Gastrocnemius medialis (tissue), 4 donors: ENCODE measurements around the gene TM4SF5. TPM values are rescaled to one million over a fixed set of nuclear protein-coding genes. Genes with fewer than 3 reads are reported as not detected.

ENCODE experiments used
- ATAC-seq, 2 donors: fragments of 150-250 bp; one replicate each; pipeline ENCODE4 v1.9.1; 2016
- DNase-seq, 2 donors: peaks; one replicate each; pipeline ENCODE4 v3.0.0-alpha.2; 2019
- H3K27ac ChIP-seq, 4 donors: fragments of 200-600 bp; sonication (generic); 1 replicate in 1 of 4; 2 replicates in 3 of 4; pipeline ENCODE4 v1.5.1; 2016 to 2018; ENCODE audit warnings: mild to moderate bottlenecking in 2 of 4, moderate library complexity in 1 of 4
- H3K27me3 ChIP-seq, 3 donors: fragments of 200-600 bp; sonication (generic) in 2 of 3; 1 replicate in 1 of 3; 2 replicates in 2 of 3; pipeline versions ENCODE4 v1.5.1 to v1.6.0; 2016 to 2019; ENCODE audit warnings: mild to moderate bottlenecking in 1 of 3, moderate library complexity in 1 of 3
- H3K36me3 ChIP-seq, 2 donors: fragments of 200-600 bp; sonication (generic) in 1 of 2; one replicate each; pipeline ENCODE4 v1.5.1; 2017 to 2018
- H3K4me1 ChIP-seq, 2 donors: fragments of 200-600 bp; sonication (generic) in 1 of 2; one replicate each; pipeline ENCODE4 v1.5.1; 2016 to 2017; ENCODE audit warnings: mild to moderate bottlenecking in 2 of 2
- H3K4me3 ChIP-seq, 4 donors: fragments of 200-600 bp; sonication (generic) in 3 of 4; 1 replicate in 1 of 4; 2 replicates in 3 of 4; pipeline ENCODE4 v1.5.1; 2016 to 2019; ENCODE audit warnings: mild to moderate bottlenecking in 2 of 4
- H3K9me3 ChIP-seq, 3 donors: fragments of 200-600 bp; sonication (generic) in 2 of 3; 1 replicate in 1 of 3; 2 replicates in 2 of 3; pipeline ENCODE4 v1.5.1; 2016 to 2019
- POLR2A ChIP-seq, 2 donors: fragments of 450-650 bp; IDR thresholded peaks; one replicate each; pipeline ENCODE4 v1.6.1; 2017; ENCODE audit warnings: antibody characterized with exemption in 2 of 2, mild to moderate bottlenecking in 2 of 2, moderate library complexity in 2 of 2
- in situ Hi-C, 4 donors: fragments of 200-750 bp; cut with MboI; loops; one replicate each; pipeline versions ENCODE4 v1.15.0 to v1.8.0; 2017; ENCODE audit warnings: low sequenced_read_pairs in 4 of 4
- intact Hi-C: fragments of 100-400 bp; cut with DNase I; formaldehyde crosslinking; loops from one replicate; pipeline ENCODE4 v1.15.1; 2023; ENCODE audit warnings: low total_unique reads
- total RNA-seq, 4 donors: library from RNA; depleted of rRNA; stranded (reverse); fragments of >200 nt; gene quantifications; one replicate each; pipeline versions ENCODE4 v1.1.0 to v1.2.3, GENCODE V29; 2016
- TF ChIP-seq, protein P1 (sequence below), 5 experiments: fragments of 450-650 bp in 3 of 5; fragments of 200-600 bp in 2 of 5; sonication (generic) in 2 of 5; IDR thresholded peaks in 4 of 5; conservative IDR thresholded peaks in 1 of 5; 1 replicate in 4 of 5; 2 replicates in 1 of 5; pipeline ENCODE4 v1.5.1; 2016 to 2019; ENCODE audit warnings: antibody characterized with exemption in 5 of 5, mild to moderate bottlenecking in 3 of 5, moderate library complexity in 3 of 5

Gene TM4SF5
- total RNA-seq, 4 donors from 2014 or later, result 0.64 TPM; not detected in 3

DNA sequence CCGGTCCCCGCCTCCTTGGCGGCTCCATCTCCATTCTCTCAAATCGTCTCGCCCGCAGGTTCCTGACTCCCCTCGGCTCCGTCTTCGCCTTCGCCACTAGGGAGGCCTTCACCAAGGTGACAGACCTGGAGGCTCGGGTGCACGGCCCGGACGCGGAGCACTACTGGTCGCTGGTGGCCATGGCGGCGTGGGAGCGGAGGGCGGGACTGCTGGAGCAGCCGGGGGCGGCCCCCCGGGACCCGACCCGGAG is 17.9 kb downstream of the TM4SF5 start:
- DNase-seq (no peak), ATAC-seq (peak in 1 of 2 donors; percentile 18)
- TF ChIP-seq POLR2A (IDR thresholded peaks at IDR 0.05), result no peak
- TF ChIP-seq, protein P1, sequence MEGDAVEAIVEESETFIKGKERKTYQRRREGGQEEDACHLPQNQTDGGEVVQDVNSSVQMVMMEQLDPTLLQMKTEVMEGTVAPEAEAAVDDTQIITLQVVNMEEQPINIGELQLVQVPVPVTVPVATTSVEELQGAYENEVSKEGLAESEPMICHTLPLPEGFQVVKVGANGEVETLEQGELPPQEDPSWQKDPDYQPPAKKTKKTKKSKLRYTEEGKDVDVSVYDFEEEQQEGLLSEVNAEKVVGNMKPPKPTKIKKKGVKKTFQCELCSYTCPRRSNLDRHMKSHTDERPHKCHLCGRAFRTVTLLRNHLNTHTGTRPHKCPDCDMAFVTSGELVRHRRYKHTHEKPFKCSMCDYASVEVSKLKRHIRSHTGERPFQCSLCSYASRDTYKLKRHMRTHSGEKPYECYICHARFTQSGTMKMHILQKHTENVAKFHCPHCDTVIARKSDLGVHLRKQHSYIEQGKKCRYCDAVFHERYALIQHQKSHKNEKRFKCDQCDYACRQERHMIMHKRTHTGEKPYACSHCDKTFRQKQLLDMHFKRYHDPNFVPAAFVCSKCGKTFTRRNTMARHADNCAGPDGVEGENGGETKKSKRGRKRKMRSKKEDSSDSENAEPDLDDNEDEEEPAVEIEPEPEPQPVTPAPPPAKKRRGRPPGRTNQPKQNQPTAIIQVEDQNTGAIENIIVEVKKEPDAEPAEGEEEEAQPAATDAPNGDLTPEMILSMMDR (IDR thresholded peaks at IDR 0.05 in 4 of 5, conservative IDR thresholded peaks at IDR 0.05 in 1 of 5), result no peak
- H3K27me3 ChIP-seq, result peaks cover 9 to 23% (median 17%) of the 10 kb centered on the region in 3 donors
- H3K27ac ChIP-seq, result peak overlapping the region; percentile 91 to 97 (median 95)
- peaks cover 36 to 44% of the 10 kb centered on the region in 2 donors for H3K4me1 ChIP-seq
- no peaks in the 10 kb centered on the region for H3K36me3 ChIP-seq
- intact Hi-C loops (no loop called here), in situ Hi-C loops (loop anchor here (5.0 to 25.0 kb wide), 4 partner anchors 55 to 98 kb away; partner anchors contain the start of genes C17orf107 (in 2 of the 4), CXCL16 (in 1 of the 4), MED11 (in 1 of the 4) and ZMYND15 (in 1 of the 4))
- peak overlapping the region; percentile 63 to 81 (median 68) for H3K4me3 ChIP-seq
- no peaks in the 10 kb centered on the region for H3K9me3 ChIP-seq

DNA sequence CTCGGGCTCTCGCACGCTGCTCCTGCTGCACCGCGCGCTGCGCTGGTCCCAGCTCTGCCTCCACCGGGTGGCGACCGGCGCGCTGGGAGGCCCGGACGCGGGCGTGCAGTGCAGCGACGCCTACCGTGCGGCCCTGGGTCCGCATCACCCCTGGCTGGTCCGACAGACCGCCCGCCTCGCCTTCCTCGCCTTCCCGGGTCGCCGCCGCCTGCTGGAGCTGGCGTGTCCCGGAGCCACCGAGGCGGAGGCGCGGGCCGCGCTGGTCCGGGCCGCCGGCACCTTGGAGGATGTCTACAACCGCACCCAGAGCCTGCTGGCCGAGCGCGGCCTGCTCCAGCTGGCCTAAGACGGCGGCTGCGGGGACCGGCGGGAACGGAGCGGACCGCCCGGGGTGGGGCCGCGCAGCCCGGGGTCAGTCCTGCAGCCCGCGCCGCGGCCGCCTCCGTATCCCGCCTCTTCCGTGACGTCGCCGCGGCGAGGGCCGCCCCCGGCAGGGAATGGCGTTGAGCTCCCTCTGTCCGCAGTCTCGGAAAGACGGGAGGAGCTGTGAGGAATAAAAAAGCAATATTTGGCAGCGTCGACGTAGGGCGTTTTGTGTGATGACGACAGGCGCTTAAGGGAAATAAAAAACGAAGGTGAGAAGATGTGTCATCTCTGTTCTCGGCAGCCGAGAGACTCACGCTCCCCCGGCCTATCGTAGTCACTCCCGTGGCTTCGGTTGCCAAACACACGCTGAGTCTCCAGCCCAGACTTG is 18.4 kb downstream of the TM4SF5 start:
- Histone ChIP-seq H3K9me3 (no peaks in the 10 kb centered on the region), H3K27me3 (peaks cover 7 to 19% (median 13%) of the 10 kb centered on the region in 3 donors), H3K4me1 (peaks cover 36 to 43% of the 10 kb centered on the region in 2 donors), H3K4me3 (peak overlapping the region; percentile 63 to 81 (median 68)), H3K36me3 (no peaks in the 10 kb centered on the region), H3K27ac (peak overlapping the region; percentile 91 to 97 (median 95))
- DNase-seq (peak; percentile 63 to 78), ATAC-seq (peak; percentile 92 to 94)
- intact Hi-C loops, result loop anchor here (1.0 to 10.0 kb wide), 4 partner anchors 17 to 215 kb away; partner anchors contain the start of genes MED11, MINK1 and PLD2
- peak; percentile 83 to 88 for TF ChIP-seq POLR2A (IDR thresholded peaks at IDR 0.05)
- TF ChIP-seq, protein P1 (IDR thresholded peaks at IDR 0.05 in 4 of 5, conservative IDR thresholded peaks at IDR 0.05 in 1 of 5), result peak; percentile 68 to 93 (median 90)
- in situ Hi-C loops, result loop anchor here (5.0 to 25.0 kb wide), 4 partner anchors 55 to 97 kb away; partner anchors contain the start of genes C17orf107 (in 2 of the 4), CXCL16 (in 1 of the 4), MED11 (in 1 of the 4) and ZMYND15 (in 1 of the 4)

DNA sequence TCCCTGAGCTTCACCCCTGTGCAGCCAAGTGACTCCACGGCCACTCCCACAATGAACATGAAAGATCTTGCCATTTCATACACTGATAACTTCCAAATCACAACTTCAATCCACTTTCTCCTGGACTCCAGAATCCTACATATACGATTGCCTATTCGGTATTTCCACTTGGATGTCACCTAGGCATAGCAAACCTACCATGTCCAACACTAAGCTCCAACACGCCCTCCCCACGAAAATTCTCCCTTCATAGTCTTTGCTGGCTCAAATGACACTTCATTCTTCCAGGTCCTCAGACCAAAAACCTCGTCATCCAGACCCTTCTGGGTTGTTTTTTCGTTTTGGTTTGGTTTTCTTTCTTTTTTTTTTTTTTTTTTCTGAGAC is 19.0 kb downstream of the TM4SF5 start:
- no peaks in the 10 kb centered on the region for H3K9me3 ChIP-seq
- in situ Hi-C loops (loop anchor here in 2 of 4 donors (25.0 kb wide), 1 partner anchor 97 kb away; the partner anchor contains the start of gene C17orf107 (in 2 of the 2)), intact Hi-C loops (loop anchor here (1.0 to 10.0 kb wide), 4 partner anchors 17 to 216 kb away; partner anchors contain the start of genes MED11, MINK1 and PLD2)
- DNase-seq, result no peak
- H3K27ac ChIP-seq, result peak overlapping the region; percentile 91 to 97 (median 95)
- no peak for ATAC-seq
- no peak for TF ChIP-seq POLR2A (IDR thresholded peaks at IDR 0.05)
- TF ChIP-seq, protein P1 (IDR thresholded peaks at IDR 0.05 in 4 of 5, conservative IDR thresholded peaks at IDR 0.05 in 1 of 5), result no peak
- peaks cover 2 to 14% (median 7%) of the 10 kb centered on the region in 3 donors for H3K27me3 ChIP-seq
- H3K36me3 ChIP-seq, result no peaks in the 10 kb centered on the region
- H3K4me3 ChIP-seq, result peak overlapping the region; percentile 63 to 81 (median 68)
- H3K4me1 ChIP-seq, result peaks cover 32 to 41% of the 10 kb centered on the region in 2 donors

DNA sequence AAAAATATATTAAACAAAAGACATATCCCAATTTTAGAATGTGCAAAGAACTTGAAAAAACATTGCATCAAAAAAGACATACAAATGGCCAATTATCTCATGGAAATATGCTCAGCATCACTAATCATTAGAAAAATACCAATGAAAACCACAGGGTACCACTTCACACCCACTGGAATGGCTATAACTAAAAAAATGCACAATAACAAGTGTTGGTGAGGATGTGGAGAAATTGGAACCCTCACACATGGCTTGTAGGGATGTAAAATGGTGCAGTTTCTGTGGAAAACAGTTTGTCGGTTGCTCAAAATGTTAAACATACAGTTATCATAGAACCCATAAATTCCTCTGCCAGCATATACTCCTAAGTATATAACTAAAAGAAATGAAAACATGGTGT is 23.5 kb downstream of the TM4SF5 start:
- no peak for TF ChIP-seq POLR2A (IDR thresholded peaks at IDR 0.05)
- TF ChIP-seq, protein P1 (IDR thresholded peaks at IDR 0.05 in 4 of 5, conservative IDR thresholded peaks at IDR 0.05 in 1 of 5), result no peak
- no peaks in the 10 kb centered on the region for H3K9me3 ChIP-seq
- DNase-seq, result no peak
- H3K4me1 ChIP-seq, result peaks cover 10 to 15% of the 10 kb centered on the region in 2 donors
- intact Hi-C loops (loop anchor here (10.0 kb wide), 1 partner anchor 220 kb away; no protein-coding TSS in a partner anchor), in situ Hi-C loops (loop anchor here in 2 of 4 donors (25.0 kb wide), 1 partner anchor 92 kb away; the partner anchor contains the start of gene C17orf107 (in 2 of the 2))
- no peaks in the 10 kb centered on the region for H3K27me3 ChIP-seq
- H3K4me3 ChIP-seq, result peak overlapping the region in 2 of 4 donors; percentile 88 to 96
- H3K27ac ChIP-seq, result peak overlapping the region in 3 of 4 donors; percentile 86 to 95 (median 93)
- no peak for ATAC-seq
- H3K36me3 ChIP-seq, result peaks cover 0 to 25% of the 10 kb centered on the region in 2 donors
